Spleen (tissue), 7 donors: Measurements from ENCODE around the gene PEX5L.

Source experiments
- CTCF ChIP-seq, 11 experiments: fragments of 200-600 bp in 7 of 11; fragments of 450-650 bp in 4 of 11; sonication (generic) in 4 of 11; IDR thresholded peaks in 8 of 11; conservative IDR thresholded peaks in 3 of 11; 1 replicate in 7 of 11; 2 replicates in 4 of 11; pipeline versions ENCODE4 v1.4.0 to v1.8.0; 2016 to 2021; ENCODE audit warnings: antibody characterized with exemption in 11 of 11, inconsistent platforms in 4 of 11, mild to moderate bottlenecking in 1 of 11
- POLR2A ChIP-seq, 3 donors: fragments of 450-650 bp; IDR thresholded peaks; one replicate each; pipeline ENCODE4 v1.5.1; 2017; ENCODE audit warnings: antibody characterized with exemption in 3 of 3, mild to moderate bottlenecking in 1 of 3
- POLR2AphosphoS5 ChIP-seq, 3 donors: sonication (generic); formaldehyde crosslinking; IDR thresholded peaks; one replicate each; pipeline ENCODE4 v1.5.1; 2017; ENCODE audit warnings: antibody characterized with exemption in 3 of 3
- donor health status: DM: no; HTN: no; CAD: no; lungs with moderate emphysema.
- donor health status: DM: no; HTN: no; CAD: no.
- donor health status: DM: no; HTN: no; CAD: no.

- no peak for TF ChIP-seq CTCF (IDR thresholded peaks at IDR 0.05 in 8 of 11, conservative IDR thresholded peaks at IDR 0.05 in 3 of 11)
- no peak for TF ChIP-seq POLR2A (IDR thresholded peaks at IDR 0.05)
- no peak for TF ChIP-seq POLR2AphosphoS5 (IDR thresholded peaks at IDR 0.05)
Observed at GRCh38 chr3:179826247-179826637, 210.5 kb downstream of the PEX5L start.
